HG03378 (cell line): ENCODE data around the gene C6orf58.

Experiments used
- ATAC-seq: cut with Tn5 transposase; IDR thresholded peaks from one replicate; pipeline ENCODE4 v1.9.1; 2021; ENCODE audit warnings: mild to moderate bottlenecking, moderate library complexity; ENCODE audit not compliant: unreplicated experiment

Gene C6orf58

DNA sequence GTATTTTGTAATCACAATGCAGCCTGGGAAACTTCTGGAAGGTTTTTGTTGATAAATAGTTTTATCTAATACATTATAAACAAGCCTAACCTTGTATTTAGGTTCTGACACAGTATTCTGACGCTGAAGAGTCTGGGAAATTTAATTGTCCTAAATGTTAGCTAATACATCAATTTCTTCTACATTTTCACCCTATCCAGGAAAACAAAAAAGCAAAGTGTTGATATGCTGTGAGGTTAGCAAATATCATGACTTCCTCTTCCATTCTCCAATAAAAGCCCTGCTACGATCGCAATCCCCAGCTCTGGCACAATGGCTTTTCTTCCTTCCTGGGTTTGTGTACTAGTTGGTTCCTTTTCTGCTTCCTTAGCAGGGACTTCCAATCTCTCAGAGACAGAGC lies at the start of gene C6orf58:
Gene C6orf58 (plus strand): TSS at position 301 of the 400 bp plus-strand sequence. CDS start 12 bp downstream, at position 313.
- ATAC-seq: no peak

DNA sequence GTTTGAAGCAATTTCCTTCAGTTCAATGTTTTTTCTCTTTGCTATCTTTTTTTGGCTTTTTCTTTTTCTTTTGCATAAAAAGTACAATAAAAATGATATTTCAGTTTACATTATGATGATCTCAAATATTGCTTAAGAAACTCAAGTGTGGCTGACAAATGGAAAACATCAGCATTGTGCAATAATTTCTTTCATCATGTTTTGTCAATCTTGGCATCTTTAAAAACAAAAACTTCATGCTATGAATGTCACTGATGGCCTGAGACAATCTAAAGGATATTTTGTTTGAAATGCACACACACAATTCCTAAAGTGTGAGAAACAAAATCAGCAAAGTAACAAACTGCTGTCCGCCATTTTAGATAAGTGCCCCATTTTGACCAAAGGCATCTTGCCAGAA lies 44.0 kb upstream of the C6orf58 start:
- no peak for ATAC-seq

DNA sequence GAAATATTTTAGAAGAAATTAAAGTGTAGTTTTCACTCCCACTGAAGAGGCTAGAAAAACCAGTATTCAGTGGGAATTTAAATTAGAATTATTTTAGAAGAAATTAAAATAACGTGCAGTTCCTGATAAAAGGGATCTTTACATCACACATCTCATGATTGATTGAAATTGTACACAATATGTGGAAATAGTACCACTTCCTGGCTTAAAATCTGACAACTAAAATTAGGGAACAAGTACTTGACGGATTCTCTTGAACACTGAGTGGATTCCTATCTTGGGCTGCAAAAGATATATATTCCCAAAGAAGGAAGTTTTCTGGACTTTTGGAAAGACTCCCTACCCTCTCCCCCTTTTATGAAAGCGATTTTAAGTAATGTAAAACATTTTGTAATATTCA lies 43.2 kb upstream of the C6orf58 start:
- no peak for ATAC-seq

GRCh38 chr6:127538750-127539264 lies 38.2 kb upstream of the C6orf58 start:
- peak; percentile 23 for ATAC-seq

DNA sequence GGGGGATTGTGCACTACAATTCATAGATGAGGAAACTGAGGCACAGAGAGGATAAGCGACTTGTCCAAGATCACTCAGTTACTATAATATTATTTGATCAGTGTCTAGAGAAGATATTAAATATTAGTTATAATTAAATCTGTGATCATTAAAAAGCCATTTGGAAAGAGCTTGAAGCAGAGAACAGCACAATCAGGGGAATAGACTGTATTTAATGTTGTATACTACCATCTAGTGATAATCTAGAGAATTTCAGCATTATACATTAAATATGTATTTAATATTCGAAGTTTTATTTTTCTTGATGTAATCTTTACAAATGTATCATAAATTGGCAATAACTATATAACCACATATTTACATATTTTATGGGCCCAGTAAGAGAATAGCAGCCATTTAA lies 37.7 kb upstream of the C6orf58 start:
- peak; percentile 64 for ATAC-seq

- no peak for ATAC-seq
Observed at GRCh38 chr6:127547215-127547614, 29.8 kb upstream of the C6orf58 start.

DNA sequence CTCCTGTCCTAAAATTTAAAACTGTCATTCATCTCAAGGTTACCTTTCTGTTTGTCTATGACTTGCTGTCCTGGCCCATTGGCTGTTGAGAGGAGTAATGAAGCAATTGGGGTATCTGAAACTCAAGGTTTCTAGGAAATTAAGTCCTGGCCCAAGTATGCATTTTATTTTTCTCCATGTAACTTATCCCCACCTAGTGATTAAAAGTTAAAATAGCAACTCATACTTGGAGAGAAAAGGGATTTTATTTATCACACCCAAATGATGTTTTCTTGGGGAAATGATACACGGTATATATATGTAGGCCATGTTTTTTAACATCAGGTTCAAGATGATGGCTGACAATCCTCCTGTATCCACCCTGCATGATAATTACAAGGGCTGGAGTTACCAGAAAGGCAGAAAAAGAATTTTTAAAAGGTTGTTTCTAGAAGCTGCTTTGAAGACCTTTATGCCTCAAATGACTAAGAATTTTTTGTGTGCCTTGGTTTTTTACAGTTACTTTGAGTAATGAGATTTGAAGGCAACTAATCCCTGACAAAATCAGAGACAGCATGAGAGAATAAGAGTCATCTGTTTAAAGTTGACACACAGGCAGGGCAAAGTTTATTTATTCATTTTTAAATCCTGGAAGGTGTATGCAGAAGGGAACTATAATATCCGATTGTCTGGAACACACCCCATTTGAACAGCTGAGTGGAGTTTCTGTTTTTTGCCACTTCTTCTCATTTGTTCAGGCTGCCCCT lies 28.9 kb upstream of the C6orf58 start:
- ATAC-seq: no peak

DNA sequence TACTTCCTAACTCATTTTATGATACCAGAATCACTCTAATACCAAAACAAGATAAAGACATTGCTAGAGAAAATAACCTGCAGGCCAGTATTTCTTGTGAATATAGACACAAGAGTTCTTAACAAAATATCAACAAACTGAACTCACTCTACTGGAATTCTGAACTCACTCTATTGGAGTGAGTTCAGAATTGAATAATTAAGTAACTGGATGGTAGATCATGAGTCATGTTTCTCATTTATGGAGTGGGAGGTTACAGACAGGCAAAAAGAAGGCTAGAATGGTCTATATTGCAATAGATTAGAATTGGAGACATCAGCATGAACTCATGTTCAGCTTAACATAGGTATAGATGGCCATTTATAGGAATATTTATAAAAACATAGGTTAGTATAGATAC lies 26.6 kb upstream of the C6orf58 start:
- ATAC-seq: no peak

DNA sequence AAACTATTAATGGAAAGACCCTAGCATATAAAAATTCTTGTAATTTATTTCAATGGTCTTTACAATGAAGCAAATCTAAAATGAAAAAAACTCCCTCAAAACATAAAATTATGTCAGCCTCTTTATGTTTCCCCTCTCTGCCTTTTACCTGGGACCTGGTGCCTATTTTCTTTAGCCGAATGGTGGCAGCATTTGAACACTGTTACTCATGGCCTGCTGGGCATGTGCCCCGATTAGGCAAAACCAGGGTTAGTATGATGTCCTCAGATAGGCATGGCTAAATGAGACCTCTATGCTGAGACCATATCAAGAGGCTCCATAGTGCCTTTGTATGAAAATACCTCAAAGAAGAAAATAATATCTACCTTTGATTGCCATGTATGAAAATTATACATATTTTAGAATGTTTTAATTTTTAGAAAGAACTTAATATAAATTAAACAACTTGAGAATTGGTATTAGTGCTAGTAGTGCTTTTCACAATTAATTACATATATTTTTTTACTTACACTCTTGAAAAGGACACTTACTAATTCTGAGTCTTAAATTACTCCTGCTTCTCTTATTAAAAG lies 22.5 kb upstream of the C6orf58 start:
- peak; percentile 82 for ATAC-seq

GRCh38 chr6:127561660-127562059 lies 15.3 kb upstream of the C6orf58 start:
- no peak for ATAC-seq

GRCh38 chr6:127564761-127565160 lies 12.2 kb upstream of the C6orf58 start:
- ATAC-seq: no peak

GRCh38 chr6:127566119-127566518 lies 10.9 kb upstream of the C6orf58 start:
- ATAC-seq: no peak

DNA sequence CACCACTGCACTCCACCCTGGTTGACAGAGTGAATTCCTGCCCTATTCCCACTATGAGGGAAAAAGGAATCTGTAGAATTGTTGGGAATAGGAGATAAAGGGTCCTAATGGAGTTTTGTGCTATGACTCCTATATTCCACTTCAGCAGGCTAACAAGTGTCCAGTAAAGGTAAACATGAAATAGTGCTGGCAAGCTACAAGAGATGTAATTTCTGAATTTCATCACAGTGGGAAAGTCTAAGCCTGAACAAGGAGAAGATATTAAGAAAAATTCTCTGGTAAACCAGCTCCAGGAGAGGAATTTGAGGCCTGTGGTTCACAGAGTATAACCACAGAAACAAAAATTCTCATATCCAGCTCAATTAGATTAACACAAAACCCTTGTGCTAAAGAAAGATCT lies 10.3 kb upstream of the C6orf58 start:
- ATAC-seq: no peak

- ATAC-seq: no peak
Observed at GRCh38 chr6:127567476-127567875, 9.5 kb upstream of the C6orf58 start.

DNA sequence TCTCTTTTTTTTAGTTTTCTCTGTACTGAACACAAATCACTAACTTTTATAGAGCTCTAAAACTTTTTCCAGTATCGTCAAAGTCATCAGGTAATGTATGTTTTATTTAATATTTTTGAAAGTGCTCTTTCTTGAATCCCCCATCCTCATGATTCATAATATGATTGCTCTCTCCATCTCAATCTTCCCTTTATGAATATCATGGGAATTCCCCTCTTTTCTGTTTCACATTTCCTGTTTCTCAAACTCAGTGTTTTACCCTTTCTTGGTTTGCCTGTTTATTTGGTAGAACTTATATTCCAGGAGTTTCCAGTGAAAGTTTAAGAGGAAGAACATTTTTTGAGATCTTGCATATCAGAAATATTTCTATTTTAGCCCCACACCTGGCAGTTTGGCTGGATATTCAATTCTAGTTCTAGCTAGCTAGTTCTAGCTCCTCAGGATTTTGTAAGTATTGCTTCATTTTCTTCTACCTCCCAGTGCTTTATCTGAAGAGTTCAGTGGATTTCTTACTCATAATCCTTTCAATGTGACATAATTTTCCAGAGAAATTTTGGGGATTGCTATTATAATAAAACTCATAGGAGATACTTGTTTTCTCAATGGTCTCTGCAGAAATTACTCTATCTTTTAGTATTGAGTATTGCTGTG lies 6.1 kb upstream of the C6orf58 start:
- ATAC-seq: peak; percentile 98

- no peak for ATAC-seq
Observed at GRCh38 chr6:127578900-127579299, 1.9 kb downstream of the C6orf58 start.

GRCh38 chr6:127581576-127581975 lies 4.6 kb downstream of the C6orf58 start:
- no peak for ATAC-seq

DNA sequence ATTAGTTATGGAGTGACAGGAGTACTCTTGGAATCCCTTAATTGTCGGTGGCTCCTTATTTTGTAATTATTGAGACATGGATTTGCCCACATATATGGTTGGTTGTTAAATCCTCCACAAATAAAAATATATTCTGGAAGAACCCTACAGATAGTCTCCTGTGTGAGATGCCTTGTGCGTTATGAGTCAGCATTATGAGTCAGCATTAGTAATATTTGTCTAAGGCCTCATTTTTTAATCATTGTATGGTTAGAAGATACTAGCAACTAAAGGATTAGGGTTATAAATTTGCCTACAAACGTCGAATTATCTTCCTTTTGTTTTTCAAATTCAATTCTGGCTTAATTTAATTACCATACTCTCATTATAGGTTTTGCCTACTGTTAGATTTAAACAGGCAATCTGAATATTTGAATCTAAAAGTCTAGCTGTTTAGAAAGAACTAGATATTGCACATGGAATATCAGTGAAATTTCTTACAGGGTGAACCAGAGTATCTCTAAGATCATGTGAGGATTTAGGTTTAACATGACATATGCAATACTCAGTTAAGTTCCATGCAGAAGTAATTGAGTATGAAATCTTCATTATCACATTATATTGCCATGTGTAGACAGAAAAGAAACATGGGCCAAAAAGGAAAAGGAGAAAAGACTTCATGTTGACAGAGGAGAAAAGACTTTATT lies 5.9 kb downstream of the C6orf58 start:
- peak; percentile 61 for ATAC-seq

DNA sequence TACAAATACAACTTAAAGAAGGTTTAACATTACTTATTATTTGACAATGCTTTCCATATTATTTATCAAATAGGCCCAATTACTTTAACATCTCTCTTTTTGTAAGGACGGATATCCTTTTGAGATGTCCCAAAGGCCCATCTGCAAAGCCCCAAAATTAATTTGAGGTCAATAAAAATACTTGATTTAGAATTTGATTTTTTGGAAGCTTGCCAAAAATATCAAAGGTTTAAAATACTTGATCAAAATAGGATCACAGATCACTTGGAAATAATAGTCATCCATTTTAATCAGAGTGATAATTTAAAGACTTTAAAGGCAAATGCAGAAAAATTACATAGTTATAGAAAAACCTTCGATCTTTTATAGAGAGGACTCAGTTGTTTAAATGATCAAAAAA lies 8.1 kb downstream of the C6orf58 start:
- ATAC-seq: no peak

DNA sequence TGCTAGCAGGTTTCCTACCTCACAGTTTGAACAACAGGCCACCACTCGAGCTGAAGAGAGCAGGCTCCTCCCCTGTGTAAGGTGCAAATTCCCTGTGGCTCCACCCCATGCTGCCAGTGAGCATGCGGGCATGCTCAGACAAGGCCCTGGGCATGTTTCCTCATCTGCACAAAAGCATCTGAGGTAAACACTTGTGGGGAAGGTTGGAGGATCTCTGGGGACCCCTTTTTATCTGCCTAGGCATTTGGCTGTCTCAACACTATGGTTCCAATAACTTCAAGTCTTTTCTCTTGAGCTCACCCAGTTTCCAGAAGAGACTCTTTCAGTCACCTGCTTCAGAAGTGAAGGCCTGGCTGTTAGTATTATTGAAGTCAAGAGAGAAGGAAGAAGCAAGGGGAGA lies 9.4 kb downstream of the C6orf58 start:
- peak; percentile 48 for ATAC-seq

DNA sequence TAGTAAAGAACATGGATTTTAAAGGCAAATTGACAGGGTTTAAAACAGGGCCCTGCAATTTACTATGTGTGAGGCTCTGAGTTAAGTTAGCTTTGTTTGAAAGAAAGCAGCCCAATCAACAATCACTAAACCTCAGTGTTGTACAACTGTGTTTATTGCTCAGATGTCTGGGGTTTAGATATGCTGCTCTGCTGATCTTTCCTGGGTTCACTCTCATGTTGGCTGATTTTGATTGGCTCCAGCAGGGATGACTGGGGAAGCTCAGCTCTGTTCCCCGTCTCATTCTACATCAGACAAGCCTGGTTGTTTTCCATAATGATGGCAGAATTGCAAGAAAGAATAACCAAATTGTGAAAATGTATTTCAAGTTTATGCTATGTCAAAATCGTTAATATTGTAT lies 10.9 kb downstream of the C6orf58 start:
- no peak for ATAC-seq
